Trophoblast cell (in vitro differentiated cells and primary cell): ENCODE measurements around the gene CTNNA1.

Experiments used
- DNase-seq, 2 donors: peaks; one replicate each; pipeline ENCODE4 v3.0.0-alpha.2; 2016
- H2AFZ ChIP-seq: 2 replicates; pipeline ENCODE4 v1.6.1; 2013; ENCODE audit warnings: low read length, moderate library complexity, mild to moderate bottlenecking; ENCODE audit not compliant: insufficient read depth, poor library complexity
- H2AK5ac ChIP-seq: 2 replicates; pipeline ENCODE4 v1.6.1; 2013; ENCODE audit warnings: mild to moderate bottlenecking, low read length
- H2BK120ac ChIP-seq: 2 replicates; pipeline ENCODE4 v1.6.1; 2013; ENCODE audit warnings: low read length, mild to moderate bottlenecking, moderate library complexity; ENCODE audit not compliant: insufficient read depth, poor library complexity
- H2BK12ac ChIP-seq: 2 replicates; pipeline ENCODE4 v1.6.1; 2013; ENCODE audit warnings: mild to moderate bottlenecking, low read length, moderate library complexity
- H2BK5ac ChIP-seq: 2 replicates; pipeline ENCODE4 v1.6.1; 2013; ENCODE audit warnings: low read length, low read depth, moderate library complexity, mild to moderate bottlenecking; ENCODE audit not compliant: poor library complexity
- H3K14ac ChIP-seq: 2 replicates; pipeline ENCODE4 v1.6.1; 2013; ENCODE audit warnings: mild to moderate bottlenecking, low read length
- H3K18ac ChIP-seq: 2 replicates; pipeline ENCODE4 v1.6.1; 2013; ENCODE audit warnings: mild to moderate bottlenecking, low read length
- H3K23ac ChIP-seq: 2 replicates; pipeline ENCODE4 v1.6.1; 2013; ENCODE audit warnings: low read length
- H3K27ac ChIP-seq: 2 replicates; pipeline ENCODE4 v1.5.1; 2013; ENCODE audit warnings: low read depth, mild to moderate bottlenecking, inconsistent platforms, low read length, moderate library complexity
- H3K27me3 ChIP-seq: 2 replicates; pipeline ENCODE4 v1.6.1; 2013; ENCODE audit warnings: inconsistent platforms, mild to moderate bottlenecking, low read length, moderate library complexity; ENCODE audit not compliant: insufficient read depth
- H3K36me3 ChIP-seq, 2 experiments: 1 replicate in 1 of 2; 2 replicates in 1 of 2; pipeline ENCODE4 v1.6.1; 2013; ENCODE audit warnings: low read length in 2 of 2, mild to moderate bottlenecking in 2 of 2, moderate library complexity in 1 of 2; ENCODE audit not compliant: insufficient read depth in 2 of 2, control insufficient read depth in 1 of 2
- H3K4ac ChIP-seq: 2 replicates; pipeline ENCODE4 v1.6.1; 2013; ENCODE audit warnings: low read depth, mild to moderate bottlenecking, low read length, moderate library complexity
- H3K4me1 ChIP-seq, 2 experiments: 1 replicate in 1 of 2; 2 replicates in 1 of 2; pipeline ENCODE4 v1.6.1; 2013; ENCODE audit warnings: low read length in 2 of 2, mild to moderate bottlenecking in 2 of 2, moderate library complexity in 1 of 2; ENCODE audit not compliant: insufficient read depth in 2 of 2, control insufficient read depth in 1 of 2
- H3K4me2 ChIP-seq: 2 replicates; pipeline ENCODE4 v1.6.1; 2013; ENCODE audit warnings: inconsistent platforms, mild to moderate bottlenecking, low read length, moderate library complexity
- H3K4me3 ChIP-seq: 2 replicates; pipeline ENCODE4 v1.5.1; 2013; ENCODE audit warnings: mild to moderate bottlenecking, low read depth, low read length, inconsistent platforms
- H3K79me1 ChIP-seq: one replicate; pipeline ENCODE4 v1.6.1; 2013; ENCODE audit warnings: low read length
- H3K79me2 ChIP-seq: 2 replicates; pipeline ENCODE4 v1.6.1; 2013; ENCODE audit warnings: low read length, mild to moderate bottlenecking; ENCODE audit not compliant: control insufficient read depth, insufficient read depth, poor library complexity
- H3K9ac ChIP-seq: 2 replicates; pipeline ENCODE4 v1.6.1; 2013; ENCODE audit warnings: mild to moderate bottlenecking, low read length
- H3K9me3 ChIP-seq: 2 replicates; pipeline ENCODE4 v1.6.1; 2013; ENCODE audit warnings: low read depth, mild to moderate bottlenecking, control low read depth, inconsistent platforms, low read length; ENCODE audit not compliant: insufficient read depth
- H4K12ac ChIP-seq: 2 replicates; pipeline ENCODE4 v1.6.1; 2013; ENCODE audit warnings: low read depth, mild to moderate bottlenecking, low read length, moderate library complexity
- H4K8ac ChIP-seq: 2 replicates; pipeline ENCODE4 v1.6.1; 2013; ENCODE audit warnings: low read depth, mild to moderate bottlenecking, low read length, moderate library complexity
- H4K91ac ChIP-seq: one replicate; pipeline ENCODE4 v1.6.1; 2013; ENCODE audit warnings: low read depth, mild to moderate bottlenecking, low read length, moderate library complexity
- WGBS: extraction: QIAGEN DNeasy Blood & Tissue Kit; methylation state at CpG from one replicate; pipeline ENCODE4 v1.1.7; 2013; ENCODE audit warnings: missing lambda C conversion rate; ENCODE audit not compliant: insufficient read length, insufficient coverage; ENCODE audit errors: extremely low coverage; 5-methylcytosine and 5-hydroxymethylcytosine counted together

CTNNA1 gene

DNA sequence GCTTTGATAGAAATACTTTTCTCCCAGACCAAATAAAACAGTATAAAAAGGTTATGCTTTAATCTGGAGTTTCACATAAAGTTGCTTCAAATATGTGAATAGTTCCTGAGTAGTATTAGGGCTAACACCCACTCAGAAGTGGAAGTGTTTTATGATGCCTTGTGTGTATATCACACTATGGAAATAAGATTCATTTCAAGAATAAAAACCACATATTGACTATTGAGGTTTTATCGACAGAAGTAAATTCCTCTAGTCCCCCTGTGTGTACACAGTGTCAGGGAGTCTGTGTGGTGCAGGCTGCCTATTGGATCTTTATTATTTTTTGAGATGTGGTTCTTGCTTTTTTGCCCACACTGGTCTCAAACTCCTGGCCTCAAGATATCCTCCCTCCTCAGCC, 142.7 kb downstream of the CTNNA1 start:
- Histone ChIP-seq H3K9ac (no peak overlapping the region), H3K4ac (no peak overlapping the region), H2BK12ac (no peak overlapping the region), H3K18ac (no peak overlapping the region), H3K23ac (no peak overlapping the region), H3K9me3 (no peaks in the 10 kb centered on the region), H4K8ac (no peak overlapping the region), H2AK5ac (no peak overlapping the region), H4K12ac (no peak overlapping the region), H4K91ac (no peak overlapping the region), H3K27me3 (no peaks in the 10 kb centered on the region), H2AFZ (no peak overlapping the region), H3K4me1 (peaks cover 6% of the 10 kb centered on the region in 2 experiments), H3K27ac (no peak overlapping the region), H3K79me1 (no peaks in the 10 kb centered on the region), H3K14ac (no peak overlapping the region), H2BK120ac (no peak overlapping the region), H3K36me3 (peaks cover 4 to 7% of the 10 kb centered on the region in 2 experiments), H2BK5ac (no peak overlapping the region), H3K4me3 (no peak overlapping the region), H3K4me2 (no peak overlapping the region), H3K79me2 (no peaks in the 10 kb centered on the region)
- no peak for DNase-seq
- no CpG with 5 or more reads among the region's 1 CpG for WGBS

DNA sequence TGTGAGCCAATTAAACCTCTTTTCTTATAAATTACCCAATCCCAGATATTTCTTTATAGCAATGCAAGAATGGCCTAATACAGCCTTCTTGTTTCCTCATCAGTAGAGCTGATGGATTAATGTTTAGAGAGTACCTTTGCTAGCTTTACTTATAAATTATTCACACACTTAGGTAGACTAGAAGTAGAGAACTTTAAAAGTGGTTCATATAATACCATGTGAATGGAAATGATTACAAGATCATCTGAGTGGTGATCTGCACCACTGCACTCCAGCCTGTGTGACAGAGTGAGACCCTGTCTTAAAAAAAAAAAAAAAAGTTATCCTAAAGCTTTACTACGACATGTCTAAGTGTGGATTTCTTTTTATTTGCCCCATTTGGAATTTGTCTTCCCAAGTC, 145.1 kb downstream of the CTNNA1 start:
- WGBS, result no CpG with 5 or more reads among the region's 1 CpG
- H3K27ac ChIP-seq, result no peak overlapping the region
- H3K79me2 ChIP-seq, result no peaks in the 10 kb centered on the region

DNA sequence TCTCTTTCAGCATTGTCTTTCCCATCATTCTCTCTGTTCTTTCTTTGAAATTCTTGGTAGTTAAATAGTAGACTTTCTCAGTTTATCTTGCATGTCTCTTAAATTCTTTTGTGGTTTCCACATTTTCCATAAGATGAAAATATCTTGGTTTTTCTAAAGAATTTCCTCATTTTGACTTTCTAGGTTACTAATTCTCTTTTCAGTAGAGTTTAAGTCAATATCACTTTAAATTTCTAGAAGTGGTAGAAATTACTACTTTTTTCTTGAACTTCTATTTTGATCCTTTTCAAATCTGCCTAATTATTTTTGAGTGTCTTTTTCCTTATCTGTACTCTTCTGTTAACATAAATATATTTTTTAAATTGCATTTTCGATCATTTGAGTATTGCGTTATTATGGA, 145.5 kb downstream of the CTNNA1 start:
- Histone ChIP-seq H4K12ac (no peak overlapping the region), H2AFZ (no peak overlapping the region), H3K18ac (no peak overlapping the region), H3K4me1 (peaks cover 11 to 16% of the 10 kb centered on the region in 2 experiments), H3K14ac (no peak overlapping the region), H3K4me2 (no peak overlapping the region), H2AK5ac (no peak overlapping the region), H3K4ac (no peak overlapping the region), H2BK120ac (no peak overlapping the region), H3K79me1 (peaks cover 3% of the 10 kb centered on the region), H3K9me3 (no peaks in the 10 kb centered on the region), H3K9ac (no peak overlapping the region), H3K27me3 (no peaks in the 10 kb centered on the region), H4K91ac (no peak overlapping the region), H2BK12ac (no peak overlapping the region), H3K27ac (no peak overlapping the region), H3K23ac (no peak overlapping the region), H3K36me3 (peaks cover 2 to 5% of the 10 kb centered on the region in 2 experiments), H4K8ac (no peak overlapping the region), H3K4me3 (no peak overlapping the region), H3K79me2 (no peaks in the 10 kb centered on the region), H2BK5ac (no peak overlapping the region)
- no peak for DNase-seq
- WGBS, result no CpG with 5 or more reads among the region's 2 CpGs

More for the DNA sequence above, 145.1 kb downstream of the CTNNA1 start:
- Histone ChIP-seq H4K91ac (no peak overlapping the region), H2BK5ac (no peak overlapping the region), H3K79me1 (peaks cover 3% of the 10 kb centered on the region), H2AK5ac (no peak overlapping the region), H3K36me3 (peaks cover 2 to 5% of the 10 kb centered on the region in 2 experiments), H4K12ac (no peak overlapping the region), H3K14ac (no peak overlapping the region), H4K8ac (no peak overlapping the region), H2AFZ (no peak overlapping the region), H3K23ac (no peak overlapping the region), H3K4ac (no peak overlapping the region), H3K9me3 (no peaks in the 10 kb centered on the region), H2BK12ac (no peak overlapping the region), H3K9ac (no peak overlapping the region), H3K18ac (no peak overlapping the region), H3K4me2 (no peak overlapping the region), H3K4me1 (peaks cover 11 to 14% of the 10 kb centered on the region in 2 experiments), H2BK120ac (no peak overlapping the region), H3K4me3 (no peak overlapping the region), H3K27me3 (no peaks in the 10 kb centered on the region)
- DNase-seq, result no peak

DNA sequence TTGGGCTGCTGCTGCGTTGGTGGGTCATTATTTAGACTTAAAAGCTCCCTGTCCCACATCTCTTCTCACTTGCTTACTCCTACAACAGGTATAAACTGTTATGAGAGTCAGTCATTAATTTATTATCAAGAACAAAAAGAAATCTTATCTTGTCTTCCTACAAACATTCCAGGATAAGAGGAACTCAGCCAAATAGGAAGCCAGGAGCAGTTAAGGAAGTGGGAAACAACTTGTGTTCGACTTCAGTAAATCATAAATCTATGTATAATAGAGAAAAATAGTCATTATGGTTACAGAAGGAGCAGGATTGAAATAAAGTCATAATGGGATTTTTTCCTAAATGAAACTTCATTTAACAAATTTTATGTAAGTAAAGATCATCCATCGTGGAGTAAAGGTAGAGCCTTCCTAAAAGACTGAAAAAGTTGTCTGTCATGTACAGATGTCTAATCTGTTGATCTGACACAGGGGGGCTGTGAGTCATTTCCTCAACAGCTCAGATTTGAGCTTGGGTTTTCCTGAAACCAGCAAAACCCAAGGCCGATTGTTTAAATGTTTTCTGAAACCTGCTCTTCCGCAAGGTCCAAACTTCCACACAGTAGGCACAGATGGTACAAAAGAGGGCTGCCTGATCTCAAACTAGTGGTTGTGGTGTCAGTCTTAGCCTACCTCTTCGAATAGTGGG, 147.2 kb downstream of the CTNNA1 start:
- Histone ChIP-seq H3K27ac (peak overlapping the region; percentile 53), H4K8ac (no peak overlapping the region), H2AFZ (no peak overlapping the region), H3K9ac (no peak overlapping the region), H4K12ac (no peak overlapping the region), H3K4me3 (no peak overlapping the region), H3K79me1 (peaks cover 3% of the 10 kb centered on the region), H3K18ac (no peak overlapping the region), H2BK12ac (no peak overlapping the region), H3K4me2 (no peak overlapping the region), H2BK120ac (no peak overlapping the region), H2AK5ac (no peak overlapping the region), H3K23ac (no peak overlapping the region), H3K4ac (no peak overlapping the region), H3K79me2 (no peaks in the 10 kb centered on the region), H3K36me3 (peaks cover 7 to 11% of the 10 kb centered on the region in 2 experiments), H3K14ac (no peak overlapping the region), H3K4me1 (peaks cover 14 to 19% of the 10 kb centered on the region in 2 experiments), H3K9me3 (no peaks in the 10 kb centered on the region), H3K27me3 (no peaks in the 10 kb centered on the region), H4K91ac (no peak overlapping the region), H2BK5ac (no peak overlapping the region)
- peak; percentile 45 to 70 for DNase-seq
- WGBS, result no CpG with 5 or more reads among the region's 6 CpGs
